Measurements from ENCODE around the gene NFAM1. TPM values are rescaled to one million over a fixed set of nuclear protein-coding genes. Genes with fewer than 3 reads are reported as not detected.

The NFAM1 gene
- total and polyA plus RNA-seq, 2 of the 13 experiments (the other 11 are each of a cell fraction or from before 2014, with no cell fraction given) = 0.03 TPM; not detected in 1

- H3K4me1 ChIP-seq (ENCODE audit: insufficient read depth, low read length) = peaks cover 14% of the 10 kb centered on the region
- WGBS (ENCODE audit: low lambda C conversion rate) = 30% methylated on average over 9 of the region's 9 CpGs
- TF ChIP-seq ZFP1 (CRISPR knock-in tag; IDR thresholded peaks at IDR 0.05) (no peak), HINFP (CRISPR knock-in tag; IDR thresholded peaks at IDR 0.05; ENCODE audit: low read depth) (no peak), RARA (CRISPR knock-in tag; IDR thresholded peaks at IDR 0.05) (no peak), NR0B2 (CRISPR knock-in tag; IDR thresholded peaks at IDR 0.05) (no peak), MTERF4 (CRISPR knock-in tag; IDR thresholded peaks at IDR 0.05) (no peak), KLF11 (CRISPR knock-in tag; IDR thresholded peaks at IDR 0.05) (no peak), ZNF382 (CRISPR knock-in tag; IDR thresholded peaks at IDR 0.05; ENCODE audit: borderline replicate concordance) (no peak), ZNF772 (CRISPR knock-in tag; IDR thresholded peaks at IDR 0.05) (no peak), ZGPAT (CRISPR knock-in tag; IDR thresholded peaks at IDR 0.05) (no peak), SPEN (CRISPR knock-in tag; IDR thresholded peaks at IDR 0.05; ENCODE audit: low read depth) (no peak), REPIN1 (CRISPR knock-in tag; IDR thresholded peaks at IDR 0.05; ENCODE audit: borderline replicate concordance, low read depth) (no peak), ELF4 (CRISPR knock-in tag; IDR thresholded peaks at IDR 0.05; ENCODE audit: borderline replicate concordance) (no peak), ZNF256 (CRISPR knock-in tag; conservative IDR thresholded peaks at IDR 0.05) (no peak), ZBTB10 (CRISPR knock-in tag; IDR thresholded peaks at IDR 0.05; ENCODE audit: borderline replicate concordance) (no peak), MBNL3 (CRISPR knock-in tag; conservative IDR thresholded peaks at IDR 0.05) (no peak), NFE2L1 (CRISPR knock-in tag; IDR thresholded peaks at IDR 0.05; ENCODE audit: borderline replicate concordance) (no peak), THRA (CRISPR knock-in tag; IDR thresholded peaks at IDR 0.05; ENCODE audit: borderline replicate concordance) (no peak)
These were observed 5.0 kb downstream of the NFAM1 start for GRCh38 chr22:42427167-42427566.

More at GRCh38 chr22:42427167-42427566, 5.0 kb downstream of the NFAM1 start:
- ChIA-PET POLR2A (no interaction called here), CTCF (ENCODE audit: low intra/inter-chr PET ratio, low total read pairs) (no interaction called here)
- H3K36me3 ChIP-seq (replicated peaks in 1 of 2; ENCODE audit: control insufficient read depth in 1 of 2, insufficient read depth in 2 of 2, low read length in 2 of 2) = no peaks in the 10 kb centered on the region
- no peak overlapping the region for H3K4me3 ChIP-seq (replicated peaks in 1 of 3; ENCODE audit: insufficient read depth in 1 of 3, low read depth in 2 of 3, low read length in 3 of 3)
- DNase-seq (ENCODE audit: low spot score) (no peak), ATAC-seq (no peak), FAIRE-seq (no peak)
- H3K27me3 ChIP-seq (ENCODE audit: control insufficient read depth in 1 of 2, insufficient read depth in 2 of 2, low read length in 2 of 2) = peaks cover 11 to 47% of the 10 kb centered on the region in 2 experiments
- H3K9ac ChIP-seq (ENCODE audit: insufficient read depth, low read depth, low read length) = no peak overlapping the region
- intact Hi-C loops (cut with micrococcal nuclease; ENCODE audit: unreplicated experiment) = no loop called here
- H3K4me2 ChIP-seq (ENCODE audit: low read depth, low read length) = no peak overlapping the region
- no peaks in the 10 kb centered on the region for H3K9me3 ChIP-seq (ENCODE audit: low read length)
- BruUV-seq (replicated peaks) = no TSS peak
- no peak overlapping the region for H2AFZ ChIP-seq (ENCODE audit: low read length)
- H3K27ac ChIP-seq (ENCODE audit: extremely low read length, insufficient read depth, low read length) = no peak overlapping the region
- in situ Hi-C loops (cut with HindIII; ENCODE audit: extremely low pct_ligation_motif_present, low pct_unique_long_range_greater_than_20kb) = loop anchor here (25.0 kb wide), 1 partner anchor 465 kb away; the partner anchor contains the start of genes SEPTIN3 and SMIM45
- no peaks in the 10 kb centered on the region for H3K79me2 ChIP-seq (ENCODE audit: insufficient read depth, low read length)
- no peaks in the 10 kb centered on the region for H4K20me1 ChIP-seq (ENCODE audit: insufficient read depth, low read length)
